NCI-H226 (cell line): ENCODE measurements around the gene BTBD9.

Source experiments
- DNase-seq: peaks from one replicate; pipeline ENCODE4 v3.0.0-alpha.2; 2015

The BTBD9 gene

DNA sequence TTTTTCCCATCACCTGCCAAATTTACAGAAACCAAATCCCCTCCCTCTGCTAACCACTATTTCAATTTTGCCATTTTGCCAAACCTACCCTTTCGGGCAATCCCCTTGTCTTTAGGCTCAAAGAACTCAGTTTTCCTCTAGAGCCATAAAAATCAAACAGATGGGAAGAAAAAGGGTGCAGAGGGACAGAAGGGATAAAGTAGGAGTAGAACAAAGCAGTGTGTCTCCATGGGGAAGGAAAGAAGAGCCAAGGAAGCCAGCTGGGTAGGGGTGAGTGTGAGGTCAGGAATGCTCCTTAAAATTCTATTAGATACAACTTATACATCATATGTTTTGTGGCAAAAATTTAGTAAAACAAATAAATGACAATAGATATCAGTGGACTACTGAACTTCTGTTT, 316.5 kb downstream of the BTBD9 start:
- DNase-seq: no peak

DNA sequence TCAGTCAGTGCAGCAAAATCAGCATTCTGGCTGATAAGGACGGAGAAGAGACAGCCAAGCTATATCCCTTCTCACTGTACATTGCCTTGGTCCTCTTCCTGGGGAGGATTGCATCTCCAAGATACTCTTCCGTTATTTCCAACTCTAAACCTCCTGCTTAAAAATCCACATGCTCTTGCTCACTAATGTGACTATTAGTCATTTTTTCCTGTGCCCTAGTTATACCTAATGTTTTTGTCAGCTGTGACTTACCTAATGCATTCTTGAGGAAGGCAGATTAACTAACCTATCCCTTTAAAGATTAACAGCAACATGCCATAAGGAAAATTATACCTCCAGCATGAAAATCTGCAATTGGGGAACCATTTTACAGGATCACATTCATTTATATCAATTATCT, 317.6 kb downstream of the BTBD9 start:
- no peak for DNase-seq

DNA sequence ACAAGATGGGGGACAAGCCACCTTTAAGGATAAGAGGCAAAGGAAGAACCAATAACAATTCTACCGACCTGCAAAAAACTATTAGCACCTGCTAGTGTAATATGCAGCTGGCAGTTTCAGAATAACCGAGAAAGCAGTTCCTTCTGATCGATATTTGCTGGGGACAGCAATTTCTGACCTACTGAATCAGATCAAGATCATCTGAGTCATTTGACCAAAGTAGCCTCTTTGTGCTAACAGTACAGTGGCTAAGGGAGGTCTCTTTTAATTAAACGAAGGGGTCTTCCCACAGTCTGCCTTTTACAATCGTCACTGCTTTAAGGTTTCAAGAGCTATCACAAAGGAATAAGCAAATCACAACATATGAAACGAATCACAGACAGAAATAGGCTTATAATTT, 318.9 kb downstream of the BTBD9 start:
- DNase-seq: no peak

DNA sequence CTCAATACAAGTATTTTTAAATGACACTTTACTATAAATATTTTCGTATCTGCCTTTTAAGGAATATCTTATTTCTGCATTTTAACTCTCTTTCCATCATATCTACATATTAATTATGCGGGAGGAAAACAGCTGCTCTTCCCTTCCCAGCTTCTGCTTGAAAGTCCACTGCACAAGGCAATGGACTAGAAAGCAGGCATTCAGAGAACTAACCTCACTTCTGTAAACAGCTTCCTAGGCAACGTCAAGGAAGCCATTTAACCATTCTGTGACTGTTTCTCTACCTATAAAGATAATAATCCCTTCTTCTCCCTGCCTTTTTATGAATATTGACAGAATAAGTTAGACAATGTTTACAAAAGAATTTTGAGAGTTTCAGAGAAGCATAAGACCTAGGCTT, 319.4 kb downstream of the BTBD9 start:
- DNase-seq: no peak

DNA sequence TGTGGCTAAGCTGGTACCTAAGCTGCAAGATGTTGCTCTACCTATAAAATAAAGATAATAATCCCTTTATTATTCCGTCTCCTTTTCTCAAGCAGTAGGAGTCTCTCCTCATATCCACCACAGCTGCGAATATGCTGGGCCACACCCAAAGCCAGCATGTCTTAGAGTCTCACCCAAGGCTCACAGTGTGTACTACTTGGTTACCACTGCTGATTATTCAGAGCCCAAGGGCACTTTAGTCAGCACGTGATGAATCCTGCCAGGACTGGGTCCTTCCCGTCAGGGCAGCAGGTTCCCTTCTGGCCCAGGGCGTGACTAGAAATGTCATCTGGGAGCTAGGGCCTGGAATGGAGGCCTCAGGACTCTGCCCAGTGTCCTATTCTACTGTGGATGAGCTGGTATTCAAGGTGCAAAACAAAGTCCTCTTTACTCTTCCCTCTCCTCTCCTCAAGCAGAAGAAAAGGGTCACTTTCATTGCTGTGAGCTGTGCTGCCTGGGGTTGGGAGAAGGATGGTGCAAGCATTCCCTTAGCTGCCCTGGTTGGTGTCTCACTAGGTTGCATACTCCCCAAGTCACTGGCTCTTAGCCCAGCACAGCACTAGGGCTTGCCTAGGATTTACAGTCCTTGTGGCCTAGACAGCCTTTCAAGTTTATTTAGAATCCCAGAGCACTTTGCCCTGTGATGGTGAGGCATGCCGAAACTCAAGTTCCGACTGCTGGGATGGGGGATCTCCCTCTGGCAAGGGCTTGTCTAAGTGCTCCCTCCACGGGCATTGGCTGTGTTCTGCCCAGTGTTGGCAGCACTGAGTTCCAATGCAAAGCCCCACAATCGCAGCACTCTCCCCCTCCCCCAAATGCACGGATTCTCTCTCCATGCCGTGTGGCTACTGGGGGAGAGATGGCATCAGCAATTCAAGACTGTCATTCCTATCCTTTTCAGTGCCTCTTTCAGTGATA, 320.2 kb downstream of the BTBD9 start:
- DNase-seq: no peak

DNA sequence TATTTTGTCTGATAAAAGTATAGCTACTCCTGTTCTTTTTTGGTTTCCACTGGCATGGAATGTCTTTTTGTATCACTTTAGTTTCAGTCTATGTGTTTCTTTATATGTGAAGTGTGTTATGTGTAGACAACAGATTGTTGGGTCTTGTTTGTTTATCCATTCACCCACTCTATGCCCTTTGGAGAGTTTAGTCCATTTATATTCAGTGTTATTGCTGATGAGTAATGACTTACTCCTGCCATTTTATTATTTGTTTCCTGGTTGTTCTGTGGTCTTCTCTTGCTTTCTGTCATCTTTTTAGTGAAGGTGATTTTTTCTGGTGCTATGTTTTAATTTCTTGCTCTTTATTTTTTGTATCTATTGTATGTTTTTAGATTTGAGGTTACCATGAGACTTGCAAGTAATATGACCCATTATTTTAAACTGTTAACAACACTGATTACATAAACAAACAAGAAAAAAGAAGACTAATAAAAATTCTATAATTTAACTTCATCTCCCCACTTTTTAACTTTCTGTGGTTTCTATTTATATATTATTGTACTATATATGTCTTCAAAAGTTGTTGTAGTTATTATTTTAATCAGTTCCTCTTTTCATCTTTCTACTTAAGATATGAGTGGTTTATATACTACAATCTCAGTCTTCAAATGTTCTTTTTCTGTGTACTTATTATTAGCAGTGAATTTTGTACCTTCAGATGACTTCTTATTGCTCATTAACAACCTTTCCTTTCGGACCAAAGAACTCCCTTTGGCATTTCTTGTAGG, 323.4 kb downstream of the BTBD9 start:
- DNase-seq: no peak

DNA sequence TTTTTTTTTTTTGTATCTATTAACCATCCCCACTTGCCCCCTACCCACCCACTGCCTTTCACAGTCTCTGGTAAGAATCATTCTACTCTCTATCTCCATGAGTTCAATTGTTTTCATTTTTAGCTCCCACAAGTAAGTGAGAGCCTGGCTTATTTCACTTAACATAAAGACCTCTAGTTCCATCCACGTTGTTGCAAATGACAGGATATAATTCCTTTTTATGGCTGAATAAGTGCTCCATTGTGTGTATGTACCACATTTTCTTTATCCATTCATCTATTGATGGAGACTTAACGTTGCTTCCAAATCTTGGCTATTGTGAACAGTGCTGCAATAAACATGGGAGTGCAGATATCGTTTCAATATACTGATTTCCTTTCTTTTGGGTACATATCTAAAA, 328.5 kb downstream of the BTBD9 start:
- DNase-seq: no peak

DNA sequence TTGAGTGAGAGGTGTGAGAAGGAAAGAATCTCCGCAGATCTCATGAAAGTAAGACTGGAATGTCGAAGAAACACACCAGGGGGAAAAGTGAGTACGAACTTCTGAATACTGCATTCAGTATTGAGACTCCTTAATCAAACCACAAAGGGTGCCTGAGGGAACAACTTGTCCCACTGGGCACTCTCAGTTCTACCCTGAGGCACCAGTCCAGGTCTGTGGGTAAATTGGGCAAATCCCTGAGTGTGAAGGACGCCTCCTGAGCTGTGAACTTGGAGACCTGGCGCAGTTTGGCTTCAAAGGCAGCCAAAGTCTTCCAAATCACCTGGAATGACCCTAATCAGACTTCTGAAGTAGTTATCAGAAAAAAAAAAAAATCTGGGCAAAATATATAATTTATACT, 329.7 kb downstream of the BTBD9 start:
- no peak for DNase-seq

DNA sequence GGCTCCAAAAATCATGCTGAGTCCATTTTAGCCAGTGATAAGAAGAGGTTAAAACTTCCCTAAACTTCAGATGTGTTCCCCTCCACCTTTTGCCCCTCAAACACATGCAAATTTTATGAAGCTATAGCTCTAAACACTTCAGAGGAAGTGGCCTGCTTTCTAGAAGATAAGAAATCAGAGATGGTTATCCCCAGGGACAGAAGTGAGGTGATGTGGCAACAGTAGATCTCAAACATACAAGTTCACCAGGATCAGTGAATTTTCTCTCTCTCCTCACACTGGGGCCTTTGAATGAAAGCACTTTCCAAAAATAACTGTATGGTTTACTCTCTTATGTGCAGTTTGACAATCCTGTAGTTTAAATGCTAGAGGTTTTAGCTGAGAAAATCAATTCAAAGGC, 332.0 kb downstream of the BTBD9 start:
- no peak for DNase-seq

DNA sequence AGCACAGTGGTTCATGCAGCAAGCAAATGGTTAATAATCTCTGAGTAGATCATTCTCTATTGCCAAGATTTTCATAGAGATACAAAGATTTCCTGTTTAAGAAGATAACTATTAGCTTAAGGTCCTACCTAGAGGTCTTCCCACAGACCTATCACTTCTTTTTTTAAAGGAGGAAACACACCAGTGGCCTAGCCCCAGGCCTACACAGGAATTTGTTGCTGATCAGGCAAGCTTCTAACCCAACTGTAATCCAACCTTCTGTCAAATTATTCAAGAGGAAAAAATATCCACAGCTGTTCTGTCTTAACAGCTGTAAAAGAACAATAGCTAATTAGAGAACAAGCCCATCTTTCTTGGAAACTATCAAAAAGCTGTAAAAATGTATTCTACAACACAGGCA, 332.8 kb downstream of the BTBD9 start:
- no peak for DNase-seq

DNA sequence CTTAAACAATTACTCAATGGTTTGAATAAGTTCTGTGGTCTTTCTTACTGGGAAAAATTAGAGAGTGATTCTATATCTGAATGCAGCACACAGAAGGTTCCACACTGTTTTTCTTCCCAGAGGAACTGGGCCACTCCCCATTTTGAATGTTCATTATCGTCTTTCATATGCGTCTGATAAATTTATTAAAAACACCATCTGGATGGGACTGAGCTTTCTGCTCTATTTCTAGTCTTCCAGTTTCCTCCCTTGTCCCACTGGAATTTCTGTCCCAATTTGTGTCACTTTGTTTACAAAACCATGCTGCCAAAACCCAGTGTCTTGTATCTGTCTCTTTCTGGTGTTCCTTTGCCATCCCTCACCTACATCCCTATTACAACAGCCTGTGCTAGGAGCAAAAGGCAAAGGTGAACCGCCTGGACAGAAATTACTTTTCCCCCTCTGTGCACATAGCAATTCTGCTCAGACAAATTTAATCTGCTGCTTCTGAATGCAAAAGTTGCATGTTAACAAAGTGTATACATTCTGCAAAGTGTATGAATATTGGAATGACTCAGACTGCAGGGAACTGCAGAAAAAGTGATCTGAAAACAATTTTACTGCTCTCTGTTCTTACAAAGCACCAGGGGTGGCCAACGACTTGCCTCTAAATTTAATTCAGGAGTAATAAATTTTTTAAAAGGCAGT, 333.6 kb downstream of the BTBD9 start:
- DNase-seq: no peak

DNA sequence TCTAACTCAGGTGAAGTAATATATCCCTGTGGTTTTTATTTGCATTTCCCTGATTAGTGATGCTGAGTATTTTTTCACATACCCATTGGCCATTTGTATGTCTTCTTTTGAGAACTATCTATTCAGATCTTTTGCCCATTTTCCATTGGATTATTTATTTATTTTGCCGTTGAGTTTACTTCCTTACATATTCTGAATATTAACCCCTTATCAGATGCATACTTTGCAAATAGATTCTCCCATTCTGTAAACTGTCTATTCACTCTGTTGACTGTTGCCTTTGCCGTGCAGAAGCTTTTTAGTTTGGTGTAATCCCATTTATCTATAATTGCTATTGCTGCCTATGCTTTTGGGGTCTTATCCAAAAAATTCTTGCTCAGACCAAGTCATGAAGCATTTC, 336.9 kb downstream of the BTBD9 start:
- DNase-seq: no peak

DNA sequence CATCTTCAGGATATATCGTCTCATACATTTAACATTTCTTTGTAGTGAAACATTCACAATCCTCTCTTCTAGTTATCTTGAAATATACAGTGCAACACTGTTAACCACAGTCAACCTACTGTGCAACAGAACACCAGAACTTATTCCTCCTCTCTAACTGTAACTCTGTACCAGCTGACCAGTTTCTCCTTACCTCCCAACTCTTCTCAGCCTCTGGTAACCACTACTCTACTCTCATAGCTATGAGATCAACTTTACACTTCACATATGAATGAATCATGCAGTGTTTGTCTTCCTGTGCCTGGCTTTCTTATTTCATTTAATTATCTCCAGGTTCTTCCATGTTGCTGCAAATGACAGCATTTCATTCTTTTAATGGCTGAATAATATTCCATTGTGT, 337.6 kb downstream of the BTBD9 start:
- peak; percentile 10 for DNase-seq

DNA sequence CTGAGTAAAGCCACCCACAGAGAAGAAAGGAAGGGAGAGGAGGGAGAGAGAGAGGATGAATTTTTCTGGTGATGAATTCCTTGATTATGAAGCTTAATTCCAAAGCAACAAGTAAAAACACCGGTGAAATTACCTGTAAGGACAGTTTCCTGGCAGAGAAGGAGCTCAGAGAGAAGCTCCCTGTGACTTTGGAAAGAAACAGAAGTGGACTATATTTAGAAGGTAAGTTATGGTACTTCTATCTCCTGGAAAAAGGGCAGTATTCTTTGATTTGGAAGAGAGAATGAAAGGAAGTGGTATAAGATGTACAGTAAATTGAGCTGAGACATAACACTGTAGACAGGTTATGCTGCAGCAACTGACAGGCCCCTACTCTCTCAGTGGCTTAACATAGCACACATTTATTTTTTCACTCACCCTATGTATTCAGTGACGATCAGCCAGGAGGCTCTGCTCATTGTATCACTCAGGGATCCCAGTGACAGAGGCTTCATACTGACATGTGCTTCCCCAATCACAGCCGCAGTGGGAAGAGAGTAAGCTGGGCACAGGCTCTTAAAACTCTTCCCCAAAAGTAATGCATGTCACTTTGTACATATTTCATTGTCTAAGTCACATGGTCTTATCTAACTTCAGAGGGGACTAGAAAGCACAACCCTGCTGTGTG, 349.5 kb downstream of the BTBD9 start:
- no peak for DNase-seq

DNA sequence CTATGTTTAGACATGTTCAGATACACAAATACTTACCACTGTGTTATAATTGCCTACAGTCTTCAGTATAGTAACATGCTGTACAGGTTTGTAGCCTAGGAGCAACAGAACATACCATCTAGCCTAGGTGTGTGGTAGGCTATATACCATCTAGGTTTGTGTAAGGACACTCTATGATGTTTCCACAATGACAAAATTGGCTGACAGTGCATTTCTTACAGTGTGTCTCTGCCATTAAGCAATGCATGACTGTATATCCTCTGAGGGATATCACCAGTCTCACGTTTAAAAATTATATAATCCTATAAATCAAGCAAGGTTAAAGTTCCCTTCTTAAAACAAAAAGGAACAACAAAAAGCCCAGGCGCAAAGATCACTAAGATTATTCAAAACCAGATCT, 352.2 kb downstream of the BTBD9 start:
- no peak for DNase-seq

DNA sequence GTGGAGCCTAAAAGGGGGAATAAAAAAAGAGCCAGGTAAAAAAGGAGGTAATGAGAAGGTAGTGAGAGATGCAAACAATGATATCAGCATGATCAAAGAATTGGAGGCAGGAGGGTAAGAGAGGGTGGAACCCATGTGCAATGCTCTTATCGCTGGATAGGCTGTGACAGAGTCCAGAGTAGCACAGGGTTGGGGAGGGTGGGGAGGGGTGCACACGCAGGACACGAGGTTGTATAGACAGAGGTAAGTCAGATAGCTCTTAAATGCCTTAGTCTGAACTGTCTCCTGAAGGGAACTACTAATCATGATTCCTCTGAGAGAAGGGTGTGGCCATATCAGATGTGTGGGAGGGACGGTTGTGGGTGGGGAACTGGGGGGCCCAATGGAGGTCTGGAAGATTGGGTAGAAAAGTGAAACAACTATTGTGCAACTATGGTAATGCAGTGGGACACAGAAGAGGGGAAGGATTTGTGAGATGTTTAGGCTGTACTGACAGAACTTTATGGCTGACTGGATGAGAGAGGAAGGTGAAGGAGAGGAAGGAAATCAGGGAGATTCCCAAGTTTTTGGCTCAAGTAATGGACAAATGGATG, 354.8 kb downstream of the BTBD9 start:
- no peak for DNase-seq

DNA sequence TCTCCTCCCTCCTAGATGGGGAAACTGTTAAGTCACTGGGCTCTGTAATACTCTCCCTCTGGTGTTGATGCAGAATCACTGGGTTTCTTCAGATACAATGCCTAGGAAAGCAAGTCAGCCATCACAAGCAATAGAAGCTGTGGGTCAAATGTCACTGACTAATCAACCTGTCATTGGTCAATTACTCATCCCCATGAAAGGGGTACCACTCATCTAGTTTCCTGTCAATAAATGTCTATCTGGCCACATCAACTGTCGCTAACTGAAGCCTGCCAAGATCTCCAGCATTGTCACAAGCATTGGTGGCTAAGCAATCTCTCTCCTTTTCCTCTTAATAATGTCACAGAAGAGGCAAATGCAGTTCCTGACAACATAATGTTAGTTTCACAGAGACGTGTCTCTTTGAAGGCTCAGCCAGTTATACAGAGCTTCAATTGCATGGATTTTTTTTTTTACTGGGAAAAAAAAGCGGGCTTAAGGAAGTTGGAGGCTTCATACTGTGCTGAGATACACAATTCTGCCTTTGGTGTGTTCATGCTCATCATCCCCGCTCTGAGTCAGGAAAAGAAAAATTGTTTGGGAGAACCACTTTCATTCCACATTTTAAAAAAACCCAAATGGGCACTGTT, 355.9 kb downstream of the BTBD9 start:
- no peak for DNase-seq

DNA sequence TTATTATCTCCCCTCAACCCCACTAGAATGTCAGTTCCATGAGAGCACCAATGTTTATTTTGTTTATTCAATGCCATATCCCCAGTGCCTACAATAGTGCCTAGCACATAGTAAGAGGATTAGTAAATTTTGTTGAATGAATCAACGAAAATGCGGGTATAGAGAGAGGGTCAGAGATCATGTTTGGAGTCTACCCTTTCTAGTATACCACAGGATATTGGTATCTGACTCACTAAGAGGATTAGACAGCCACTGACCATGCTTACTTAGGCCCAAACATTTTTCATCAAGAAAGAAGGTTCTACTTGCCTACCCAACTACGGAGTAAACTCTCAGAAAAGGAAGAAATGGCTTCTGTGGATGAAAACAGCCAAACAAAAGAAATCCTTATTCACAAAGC, 356.8 kb downstream of the BTBD9 start:
- DNase-seq: no peak

DNA sequence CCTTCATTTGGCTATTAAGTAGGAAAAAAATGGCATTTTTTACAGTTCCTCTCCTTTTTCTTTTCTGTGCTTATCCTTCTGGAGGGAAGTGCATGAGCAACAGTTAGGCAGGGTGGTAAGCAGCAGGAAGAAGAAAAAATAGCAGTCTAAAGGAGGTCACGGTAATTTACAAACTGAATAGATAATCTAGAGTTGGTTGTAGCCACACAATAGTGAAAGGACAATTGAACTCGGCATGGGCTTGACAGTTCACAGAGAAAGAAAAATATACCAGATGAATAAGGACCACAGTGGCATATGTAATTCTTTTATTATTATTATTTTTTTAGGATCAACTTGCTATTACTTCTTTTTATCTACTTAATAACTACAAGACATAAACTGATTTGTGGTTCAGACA, 358.6 kb downstream of the BTBD9 start:
- no peak for DNase-seq

DNA sequence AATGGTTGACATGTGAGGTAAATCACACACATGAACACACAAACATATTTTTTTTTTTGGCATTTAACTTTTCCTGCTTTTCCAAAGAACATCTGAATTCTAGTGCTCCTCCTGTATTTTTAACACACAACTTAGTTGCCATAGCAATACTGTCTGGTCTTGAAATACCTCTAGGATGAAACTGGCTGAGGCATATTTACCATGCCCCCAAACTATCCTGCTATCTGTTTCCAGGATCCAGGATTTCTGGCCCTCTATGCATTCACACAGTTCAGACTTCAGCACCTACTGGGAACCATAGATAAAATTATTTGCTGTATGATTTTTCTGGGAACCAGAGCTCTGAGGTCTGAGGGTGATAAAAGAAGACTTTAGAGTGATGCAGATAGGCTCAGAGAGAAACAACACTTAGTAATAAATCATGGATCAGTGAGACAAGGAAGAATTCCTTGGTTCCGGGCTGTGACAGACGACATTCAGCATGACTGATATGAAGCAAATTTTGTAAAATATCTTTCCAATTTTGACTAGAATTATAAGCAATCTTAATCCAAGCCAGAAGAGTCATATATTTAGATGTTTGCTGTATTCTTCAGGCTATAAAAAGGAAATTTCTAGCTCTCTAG, 359.7 kb downstream of the BTBD9 start:
- DNase-seq: no peak

DNA sequence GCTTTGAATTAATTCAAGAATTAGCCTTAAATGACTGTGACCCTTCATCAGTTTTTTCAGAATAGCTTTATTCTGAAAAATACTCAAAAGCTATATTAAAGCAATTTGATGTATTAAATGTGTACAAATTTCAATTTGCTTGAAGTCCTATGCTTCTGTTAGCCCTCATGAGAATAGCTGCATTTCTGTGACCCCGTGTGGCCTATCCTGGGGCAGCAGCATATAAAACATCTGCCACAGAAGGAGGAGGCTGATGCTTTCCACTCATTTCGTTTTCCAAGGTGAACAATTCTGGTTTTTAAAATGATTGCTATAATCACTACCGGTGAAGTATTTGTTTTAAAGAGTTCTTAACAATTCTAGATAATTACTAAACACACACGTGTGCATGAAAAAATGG, 360.3 kb downstream of the BTBD9 start:
- DNase-seq: no peak

DNA sequence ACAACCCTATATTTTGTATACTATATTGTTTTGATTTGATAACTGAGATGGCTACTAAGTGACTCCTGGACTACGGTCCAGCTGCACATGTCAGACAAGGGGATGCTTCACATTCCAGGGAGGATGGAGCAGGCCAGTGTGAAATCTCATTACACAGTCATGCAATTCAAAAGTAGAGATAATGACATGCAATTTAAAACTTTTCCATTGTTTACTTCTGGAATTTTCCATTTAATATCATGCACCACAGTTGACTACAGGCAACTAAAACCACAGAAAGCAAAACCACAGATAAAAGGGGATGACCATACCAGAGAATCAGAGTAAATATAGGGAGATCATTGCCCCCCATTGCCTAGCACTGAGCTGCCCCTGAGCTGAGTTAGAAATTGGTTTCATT, 366.4 kb downstream of the BTBD9 start:
- DNase-seq: peak; percentile 72
